Activated CD4-positive, alpha-beta T cell treated with anti-CD3 and anti-CD28 coated beads for 24 hours (primary cell): ENCODE results near the gene SCYL2.
"Not testable (repeated sequence)": the region's sequence is repeated elsewhere in the genome, so short reads cannot be mapped to it uniquely, and the experiment has no call there.

ENCODE experiments used
- DNase-seq, 2 donors: peaks; one replicate each; pipeline ENCODE4 v3.0.0-alpha.2; 2020; ENCODE audit warnings: low read depth in 2 of 2

SCYL2 gene

GRCh38 chr12:100265732-100266584, 1.0 kb upstream of the SCYL2 start:
- DNase-seq = no peak

GRCh38 chr12:100266585-100266834, 467 bp upstream of the SCYL2 start:
- peak; percentile 93 to 96 for DNase-seq

GRCh38 chr12:100267603-100268281, 765 bp downstream of the SCYL2 start:
- no peak for DNase-seq

- no peak for DNase-seq
These were observed 2.0 kb downstream of the SCYL2 start for GRCh38 chr12:100268835-100269564.

GRCh38 chr12:100273782-100274181, 6.8 kb downstream of the SCYL2 start:
- no peak for DNase-seq

- DNase-seq = no peak
These were observed 7.3 kb downstream of the SCYL2 start for GRCh38 chr12:100274291-100274690.

GRCh38 chr12:100279159-100279558, 12.2 kb downstream of the SCYL2 start:
- no peak for DNase-seq

GRCh38 chr12:100279607-100280244, 12.7 kb downstream of the SCYL2 start:
- no peak for DNase-seq

- DNase-seq = not testable (repeated sequence)
These were observed 17.6 kb downstream of the SCYL2 start for GRCh38 chr12:100284556-100284955.

GRCh38 chr12:100289038-100289437, 22.1 kb downstream of the SCYL2 start:
- no peak for DNase-seq

GRCh38 chr12:100290016-100290415, 23.0 kb downstream of the SCYL2 start:
- no peak for DNase-seq

- no peak for DNase-seq
These were observed 26.0 kb downstream of the SCYL2 start for GRCh38 chr12:100293017-100293416.

- DNase-seq = not testable (repeated sequence)
These were observed 27.4 kb downstream of the SCYL2 start for GRCh38 chr12:100294366-100294765.

GRCh38 chr12:100295764-100296555, 29.0 kb downstream of the SCYL2 start:
- DNase-seq = no peak

- no peak for DNase-seq
These were observed 35.1 kb downstream of the SCYL2 start for GRCh38 chr12:100302081-100302480.

- DNase-seq = no peak
These were observed 36.9 kb downstream of the SCYL2 start for GRCh38 chr12:100303831-100304230.

GRCh38 chr12:100304334-100304733, 37.4 kb downstream of the SCYL2 start:
- not testable (repeated sequence) for DNase-seq

- DNase-seq = not testable (repeated sequence)
These were observed 41.2 kb downstream of the SCYL2 start for GRCh38 chr12:100308138-100308537.

GRCh38 chr12:100311317-100311716, 44.3 kb downstream of the SCYL2 start:
- DNase-seq = no peak

GRCh38 chr12:100317371-100317770, 50.4 kb downstream of the SCYL2 start:
- no peak for DNase-seq

- DNase-seq = no peak
These were observed 57.5 kb downstream of the SCYL2 start for GRCh38 chr12:100324498-100324897.
